Muscle layer of duodenum (tissue), 2 donors: ENCODE measurements around the gene NTRK2.

Experiments
- H3K27ac ChIP-seq: one replicate; pipeline ENCODE4 v1.7.0; 2013; ENCODE audit warnings: mild to moderate bottlenecking, low read length
- H3K27me3 ChIP-seq: one replicate; pipeline ENCODE4 v1.7.0; 2013; ENCODE audit warnings: low read depth, mild to moderate bottlenecking, control low read depth, low read length
- H3K36me3 ChIP-seq, 2 donors: one replicate each; pipeline ENCODE4 v1.7.0; 2013; ENCODE audit warnings: low read length in 2 of 2, control low read depth in 1 of 2, mild to moderate bottlenecking in 1 of 2; ENCODE audit not compliant: insufficient read depth in 2 of 2, control insufficient read depth in 1 of 2
- H3K4me1 ChIP-seq, 2 donors: one replicate each; pipeline ENCODE4 v1.7.0; 2013; ENCODE audit warnings: low read length in 2 of 2, mild to moderate bottlenecking in 2 of 2, control low read depth in 1 of 2, moderate library complexity in 1 of 2; ENCODE audit not compliant: insufficient read depth in 2 of 2, control insufficient read depth in 1 of 2
- H3K4me3 ChIP-seq, 2 donors: one replicate each; pipeline ENCODE4 v1.7.0; 2013; ENCODE audit warnings: low read length in 2 of 2, low read depth in 1 of 2, mild to moderate bottlenecking in 1 of 2
- H3K9me3 ChIP-seq, 2 donors: one replicate each; pipeline ENCODE4 v1.7.0; 2013; ENCODE audit warnings: low read length in 2 of 2, control low read depth in 1 of 2, mild to moderate bottlenecking in 1 of 2; ENCODE audit not compliant: control insufficient read depth in 1 of 2
- donor health status: healthy.

The NTRK2 gene

GRCh38 chr9:84709056-84709455 is 39.5 kb downstream of the NTRK2 start:
- Histone ChIP-seq H3K27me3 (no peaks in the 10 kb centered on the region), H3K4me1 (no peaks in the 10 kb centered on the region), H3K27ac (no peak overlapping the region), H3K4me3 (no peak overlapping the region), H3K36me3 (no peaks in the 10 kb centered on the region), H3K9me3 (no peaks in the 10 kb centered on the region)

GRCh38 chr9:84710701-84711397 is 41.3 kb downstream of the NTRK2 start:
- Histone ChIP-seq H3K9me3 (no peaks in the 10 kb centered on the region), H3K27ac (no peak overlapping the region), H3K36me3 (no peaks in the 10 kb centered on the region), H3K4me3 (no peak overlapping the region), H3K4me1 (no peaks in the 10 kb centered on the region), H3K27me3 (no peaks in the 10 kb centered on the region)

- Histone ChIP-seq H3K27me3 (no peaks in the 10 kb centered on the region), H3K9me3 (no peaks in the 10 kb centered on the region), H3K4me1 (no peaks in the 10 kb centered on the region), H3K27ac (no peak overlapping the region), H3K4me3 (no peak overlapping the region), H3K36me3 (no peaks in the 10 kb centered on the region)
Observed at GRCh38 chr9:84711398-84711777, 41.9 kb downstream of the NTRK2 start.

- no peaks in the 10 kb centered on the region for H3K4me1 ChIP-seq
- H3K9me3 ChIP-seq: no peaks in the 10 kb centered on the region
- no peak overlapping the region for H3K4me3 ChIP-seq
- no peak overlapping the region for H3K27ac ChIP-seq
- H3K27me3 ChIP-seq: no peaks in the 10 kb centered on the region
- no peaks in the 10 kb centered on the region for H3K36me3 ChIP-seq
Observed at GRCh38 chr9:84711936-84712335, 42.4 kb downstream of the NTRK2 start.

GRCh38 chr9:84716217-84716616 is 46.7 kb downstream of the NTRK2 start:
- Histone ChIP-seq H3K27me3 (no peaks in the 10 kb centered on the region), H3K4me3 (no peak overlapping the region), H3K36me3 (no peaks in the 10 kb centered on the region), H3K9me3 (no peaks in the 10 kb centered on the region), H3K4me1 (no peaks in the 10 kb centered on the region), H3K27ac (no peak overlapping the region)

- H3K4me3 ChIP-seq: no peak overlapping the region
- H3K27ac ChIP-seq: no peak overlapping the region
- no peaks in the 10 kb centered on the region for H3K27me3 ChIP-seq
- no peaks in the 10 kb centered on the region for H3K9me3 ChIP-seq
- H3K36me3 ChIP-seq: no peaks in the 10 kb centered on the region
- no peaks in the 10 kb centered on the region for H3K4me1 ChIP-seq
Observed at GRCh38 chr9:84718476-84718875, 48.9 kb downstream of the NTRK2 start.

- Histone ChIP-seq H3K36me3 (no peaks in the 10 kb centered on the region), H3K4me1 (no peaks in the 10 kb centered on the region), H3K27ac (no peak overlapping the region), H3K4me3 (no peak overlapping the region), H3K9me3 (no peaks in the 10 kb centered on the region), H3K27me3 (no peaks in the 10 kb centered on the region)
Observed at GRCh38 chr9:84722388-84722989, 53.0 kb downstream of the NTRK2 start.

- Histone ChIP-seq H3K36me3 (no peaks in the 10 kb centered on the region), H3K27me3 (no peaks in the 10 kb centered on the region), H3K9me3 (no peaks in the 10 kb centered on the region), H3K4me1 (no peaks in the 10 kb centered on the region), H3K27ac (no peak overlapping the region), H3K4me3 (no peak overlapping the region)
Observed at GRCh38 chr9:84723426-84723825, 53.9 kb downstream of the NTRK2 start.

- no peak overlapping the region for H3K4me3 ChIP-seq
- H3K36me3 ChIP-seq: no peaks in the 10 kb centered on the region
- no peaks in the 10 kb centered on the region for H3K27me3 ChIP-seq
- no peak overlapping the region for H3K27ac ChIP-seq
- no peaks in the 10 kb centered on the region for H3K4me1 ChIP-seq
- H3K9me3 ChIP-seq: no peaks in the 10 kb centered on the region
Observed at GRCh38 chr9:84731696-84732095, 62.2 kb downstream of the NTRK2 start.

GRCh38 chr9:84736081-84736480 is 66.6 kb downstream of the NTRK2 start:
- Histone ChIP-seq H3K4me3 (no peak overlapping the region), H3K27ac (no peak overlapping the region), H3K9me3 (no peaks in the 10 kb centered on the region), H3K4me1 (no peaks in the 10 kb centered on the region), H3K36me3 (no peaks in the 10 kb centered on the region), H3K27me3 (no peaks in the 10 kb centered on the region)

- Histone ChIP-seq H3K4me3 (no peak overlapping the region), H3K9me3 (no peaks in the 10 kb centered on the region), H3K27ac (no peak overlapping the region), H3K27me3 (no peaks in the 10 kb centered on the region), H3K36me3 (no peaks in the 10 kb centered on the region), H3K4me1 (no peaks in the 10 kb centered on the region)
Observed at GRCh38 chr9:84736536-84736935, 67.0 kb downstream of the NTRK2 start.

GRCh38 chr9:84738353-84738752 is 68.8 kb downstream of the NTRK2 start:
- no peaks in the 10 kb centered on the region for H3K4me1 ChIP-seq
- H3K9me3 ChIP-seq: no peaks in the 10 kb centered on the region
- no peaks in the 10 kb centered on the region for H3K36me3 ChIP-seq
- H3K27ac ChIP-seq: no peak overlapping the region
- H3K27me3 ChIP-seq: no peaks in the 10 kb centered on the region
- H3K4me3 ChIP-seq: no peak overlapping the region
